Subcutaneous adipose tissue (tissue), 4 donors: Measurements from ENCODE around the gene MTUS2. TPM values are rescaled to one million over a fixed set of nuclear protein-coding genes. Genes with fewer than 3 reads are reported as not detected.

Experiments
- CTCF ChIP-seq: fragments of 450-650 bp; IDR thresholded peaks from one replicate; pipeline ENCODE4 v1.5.1; 2016; ENCODE audit warnings: low read depth, mild to moderate bottlenecking, control low read depth, antibody characterized with exemption, moderate library complexity
- total RNA-seq, 4 donors: library from RNA; depleted of rRNA; stranded (reverse); fragments of >200 nt; gene quantifications; one replicate each; pipeline ENCODE4 v1.1.0, GENCODE V29; 2016

MTUS2 gene
- total RNA-seq, 4 donors from 2014 or later: not detected

- no peak for TF ChIP-seq CTCF
Observed at GRCh38 chr13:29540334-29540733, 720.2 kb downstream of the MTUS2 start.

DNA sequence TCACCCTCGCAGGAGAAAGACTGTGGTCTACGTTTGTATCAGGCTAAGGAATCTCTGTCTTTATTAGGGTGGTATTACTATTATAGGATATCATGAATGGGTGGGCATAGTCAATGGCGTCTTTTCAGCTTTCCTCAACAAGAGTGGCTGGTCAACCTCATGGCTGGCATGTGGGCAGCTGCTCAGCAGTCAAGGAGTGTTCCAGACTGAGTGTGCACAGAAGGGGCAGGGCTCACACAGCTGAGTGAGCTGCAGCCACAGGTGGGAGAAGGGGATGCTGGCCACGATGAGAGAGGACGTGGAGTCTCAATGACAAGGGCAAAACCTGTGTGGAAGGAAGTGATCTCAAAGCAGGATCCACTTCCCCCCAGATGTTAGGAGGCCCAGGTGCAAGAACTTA, 720.7 kb downstream of the MTUS2 start:
- no peak for TF ChIP-seq CTCF

DNA sequence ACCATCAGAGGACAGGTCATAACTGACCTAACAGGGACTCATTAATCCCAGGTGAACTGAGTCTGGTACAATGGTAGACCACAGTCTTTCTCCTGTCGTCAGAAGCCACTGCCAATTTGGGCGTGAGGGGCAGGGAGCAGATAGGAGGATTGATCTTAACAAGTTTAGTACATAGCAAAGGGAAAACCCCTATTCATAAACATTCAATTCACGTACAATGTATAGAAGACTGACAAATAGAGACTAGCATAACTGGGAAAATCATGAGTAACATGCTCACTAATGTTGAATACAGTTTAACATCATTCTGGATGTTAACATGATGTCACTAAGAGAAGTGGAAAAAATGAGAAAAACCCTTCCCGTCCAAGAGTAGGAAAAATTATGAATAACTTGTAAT, 721.3 kb downstream of the MTUS2 start:
- TF ChIP-seq CTCF: no peak

GRCh38 chr13:29542381-29542780, 722.2 kb downstream of the MTUS2 start:
- no peak for TF ChIP-seq CTCF

DNA sequence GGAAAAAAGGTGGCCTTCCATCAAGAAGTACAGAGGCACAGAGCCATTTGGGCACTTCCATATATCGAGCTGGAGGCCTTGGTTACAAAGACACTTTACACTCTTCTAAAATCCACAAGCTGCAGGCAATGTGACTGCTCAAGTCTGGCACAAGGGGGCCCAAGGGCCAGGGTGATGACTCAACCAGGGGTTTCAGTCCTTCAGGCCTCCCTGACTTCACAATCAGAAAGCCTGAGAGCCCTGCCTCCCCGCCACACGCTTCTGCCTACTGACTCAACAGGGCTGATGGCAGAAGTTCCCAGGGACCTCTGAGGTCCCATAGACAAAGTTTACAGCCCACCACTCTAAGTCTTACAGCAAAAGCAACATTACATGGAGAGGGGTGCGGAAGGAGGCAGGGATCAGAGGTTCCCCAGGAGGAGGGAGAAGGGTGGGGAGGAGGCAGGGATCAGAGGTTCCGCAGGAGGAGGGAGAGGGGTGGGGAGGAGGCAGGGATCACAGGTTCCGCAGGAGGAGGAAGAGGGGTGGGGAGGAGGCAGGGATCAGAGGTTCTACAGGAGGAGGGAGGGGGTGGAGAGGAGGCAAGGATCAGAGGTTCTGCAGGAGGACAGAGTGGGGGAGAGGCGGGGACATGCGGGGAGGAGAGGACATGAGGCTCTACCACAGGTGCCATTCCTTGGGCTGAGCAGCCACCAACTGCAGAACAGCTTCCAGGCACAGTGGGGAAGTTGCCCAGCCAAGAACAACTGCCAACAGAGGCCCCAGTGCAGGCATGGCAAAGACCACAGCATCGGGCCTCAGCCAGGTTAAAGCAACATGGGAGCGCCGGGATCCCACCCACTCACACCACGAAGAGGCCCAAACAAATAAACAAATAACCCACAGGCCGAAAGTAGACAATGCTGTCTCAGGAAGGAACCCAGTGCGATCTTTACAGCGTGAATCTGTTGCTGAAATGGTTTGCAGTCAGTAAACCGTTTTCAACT, 723.4 kb downstream of the MTUS2 start:
- no peak for TF ChIP-seq CTCF

GRCh38 chr13:29545988-29546387, 725.8 kb downstream of the MTUS2 start:
- TF ChIP-seq CTCF: no peak

GRCh38 chr13:29546662-29547061, 726.5 kb downstream of the MTUS2 start:
- no peak for TF ChIP-seq CTCF
